Measurements from ENCODE around the gene PIK3R5.

DNA sequence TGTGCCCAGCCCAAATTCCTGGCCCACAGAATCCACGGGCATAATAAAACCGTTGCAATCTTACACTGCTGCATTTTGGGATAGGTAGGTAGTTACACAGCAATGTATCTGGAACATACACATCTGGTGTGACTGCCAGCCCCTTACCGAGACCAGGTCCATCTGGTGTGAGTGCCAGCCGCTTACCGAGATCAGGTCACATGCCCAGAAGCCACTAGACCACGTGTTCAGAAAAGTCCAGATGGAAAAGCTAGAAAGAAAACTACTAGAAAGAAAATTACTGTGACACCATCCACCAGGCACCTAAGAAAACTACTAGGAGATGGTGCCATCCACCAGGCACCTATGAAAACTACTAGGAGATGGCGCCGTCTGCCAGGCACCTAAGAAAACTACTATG lies 19.4 kb downstream of the PIK3R5 start:
- TF ChIP-seq, protein P1, sequence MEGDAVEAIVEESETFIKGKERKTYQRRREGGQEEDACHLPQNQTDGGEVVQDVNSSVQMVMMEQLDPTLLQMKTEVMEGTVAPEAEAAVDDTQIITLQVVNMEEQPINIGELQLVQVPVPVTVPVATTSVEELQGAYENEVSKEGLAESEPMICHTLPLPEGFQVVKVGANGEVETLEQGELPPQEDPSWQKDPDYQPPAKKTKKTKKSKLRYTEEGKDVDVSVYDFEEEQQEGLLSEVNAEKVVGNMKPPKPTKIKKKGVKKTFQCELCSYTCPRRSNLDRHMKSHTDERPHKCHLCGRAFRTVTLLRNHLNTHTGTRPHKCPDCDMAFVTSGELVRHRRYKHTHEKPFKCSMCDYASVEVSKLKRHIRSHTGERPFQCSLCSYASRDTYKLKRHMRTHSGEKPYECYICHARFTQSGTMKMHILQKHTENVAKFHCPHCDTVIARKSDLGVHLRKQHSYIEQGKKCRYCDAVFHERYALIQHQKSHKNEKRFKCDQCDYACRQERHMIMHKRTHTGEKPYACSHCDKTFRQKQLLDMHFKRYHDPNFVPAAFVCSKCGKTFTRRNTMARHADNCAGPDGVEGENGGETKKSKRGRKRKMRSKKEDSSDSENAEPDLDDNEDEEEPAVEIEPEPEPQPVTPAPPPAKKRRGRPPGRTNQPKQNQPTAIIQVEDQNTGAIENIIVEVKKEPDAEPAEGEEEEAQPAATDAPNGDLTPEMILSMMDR (IDR thresholded peaks at IDR 0.05) = no peak
- no peak for TF ChIP-seq POLR2A (IDR thresholded peaks at IDR 0.05)
- no peak for TF ChIP-seq POLR2AphosphoS5 (IDR thresholded peaks at IDR 0.05)
- no peak for TF ChIP-seq EP300 (IDR thresholded peaks at IDR 0.05)

Measured in stomach (tissue), 4 donors.